NCI-H446 (cell line): ENCODE measurements around the gene SRR.
"Not testable (repeated sequence)": the region's sequence is repeated elsewhere in the genome, so short reads cannot be mapped to it uniquely, and the experiment has no call there.

Experiments used
- DNase-seq, 2 experiments: peaks; one replicate each; lab custom pipeline; 2025; lab: John Stamatoyannopoulos, UW

Gene SRR

DNA sequence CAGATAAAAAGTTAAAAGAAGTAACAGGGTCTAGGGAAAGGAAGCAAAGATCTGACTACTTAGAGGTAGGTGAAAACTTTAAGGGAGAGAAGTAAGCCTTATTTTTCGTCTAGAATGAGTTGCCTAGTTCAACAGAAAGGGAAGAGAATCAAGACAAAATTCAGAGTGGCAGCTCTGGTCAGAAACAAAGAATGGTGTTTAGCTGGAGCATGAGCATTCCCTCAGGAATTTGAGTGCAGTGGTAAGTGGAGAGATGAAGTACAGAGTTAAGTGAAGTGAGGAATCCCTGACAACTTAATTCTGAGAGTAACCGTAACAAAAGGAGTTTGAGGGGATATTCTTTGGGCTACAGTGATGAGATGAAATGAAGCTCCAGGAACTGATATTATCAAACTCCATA lies 11.7 kb upstream of the SRR start:
- no peak for DNase-seq

DNA sequence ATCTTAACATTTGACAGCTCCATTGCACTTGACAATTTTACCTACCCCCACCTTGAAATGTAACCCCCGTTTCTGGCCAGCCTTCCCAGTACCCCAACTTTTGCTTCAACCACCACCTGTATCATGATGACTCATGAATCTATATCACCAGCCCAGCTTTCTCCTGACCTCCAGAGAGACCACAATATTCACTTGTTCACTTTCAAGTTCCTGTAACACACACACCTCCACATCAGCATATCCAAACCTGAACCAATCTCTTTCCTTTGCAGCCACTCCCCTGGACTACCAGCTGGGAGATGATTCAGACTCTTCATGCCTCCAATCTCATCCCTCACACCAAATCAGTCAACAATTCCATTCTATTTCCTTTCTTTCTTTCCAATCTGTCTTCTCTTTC lies 8.2 kb upstream of the SRR start:
- DNase-seq: no peak

DNA sequence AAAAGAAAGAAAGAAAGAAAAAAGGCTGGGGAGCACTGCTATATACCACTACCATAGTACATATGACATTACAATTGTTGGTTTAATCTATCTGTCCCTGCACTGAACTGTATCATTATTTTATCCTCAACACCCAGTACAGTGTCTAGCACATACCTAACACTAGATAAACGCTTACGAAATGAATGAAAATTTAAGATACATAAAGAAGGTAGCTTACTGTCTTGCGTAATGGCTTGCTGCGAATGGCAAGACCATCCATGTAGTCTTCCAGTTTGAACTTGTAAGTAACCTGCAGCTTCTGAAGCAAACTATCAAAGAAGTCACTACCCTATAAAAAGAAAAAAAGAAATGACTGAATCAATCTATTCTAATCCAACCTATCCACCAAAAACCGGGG lies 6.7 kb upstream of the SRR start:
- no peak for DNase-seq

DNA sequence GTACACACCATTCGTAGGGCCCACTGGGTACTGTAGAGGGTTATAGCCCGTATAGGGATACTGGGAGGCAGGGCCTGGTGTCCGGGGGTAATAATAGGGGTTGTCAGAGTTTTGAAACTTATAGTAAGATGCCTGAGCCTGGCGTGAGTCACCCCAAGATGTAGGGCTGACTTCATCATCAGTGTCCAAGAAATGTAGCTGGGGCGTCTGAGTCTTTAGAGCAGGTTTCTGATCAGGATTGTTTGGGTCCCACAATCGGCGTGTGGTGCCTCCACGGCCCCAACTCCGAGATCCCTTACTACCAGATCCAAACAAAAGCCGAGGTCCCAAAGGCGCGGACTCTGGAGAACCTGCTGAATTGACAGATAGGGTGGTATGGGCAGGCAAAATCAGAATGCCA lies 4.6 kb upstream of the SRR start:
- no peak for DNase-seq

DNA sequence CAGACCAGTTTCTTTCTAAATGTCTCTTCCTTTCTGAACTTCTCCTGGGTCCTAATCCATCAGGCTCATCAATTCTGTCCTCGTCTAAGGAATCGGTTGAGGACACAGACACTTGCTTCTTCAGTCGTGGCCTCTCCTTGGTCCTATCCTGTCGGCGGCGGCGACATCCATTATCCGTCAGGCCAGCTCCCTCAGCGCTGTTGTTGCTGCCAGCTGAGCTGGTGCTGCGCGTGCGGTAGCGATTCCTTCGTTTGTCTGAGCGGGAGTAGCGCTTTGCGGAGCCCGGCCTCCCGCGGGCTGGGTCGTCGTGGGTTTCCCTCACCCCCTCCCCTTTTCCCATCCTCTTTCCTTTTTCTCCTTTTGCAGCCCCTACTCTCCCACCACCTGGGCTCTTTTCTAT lies 4.0 kb upstream of the SRR start:
- DNase-seq: no peak

DNA sequence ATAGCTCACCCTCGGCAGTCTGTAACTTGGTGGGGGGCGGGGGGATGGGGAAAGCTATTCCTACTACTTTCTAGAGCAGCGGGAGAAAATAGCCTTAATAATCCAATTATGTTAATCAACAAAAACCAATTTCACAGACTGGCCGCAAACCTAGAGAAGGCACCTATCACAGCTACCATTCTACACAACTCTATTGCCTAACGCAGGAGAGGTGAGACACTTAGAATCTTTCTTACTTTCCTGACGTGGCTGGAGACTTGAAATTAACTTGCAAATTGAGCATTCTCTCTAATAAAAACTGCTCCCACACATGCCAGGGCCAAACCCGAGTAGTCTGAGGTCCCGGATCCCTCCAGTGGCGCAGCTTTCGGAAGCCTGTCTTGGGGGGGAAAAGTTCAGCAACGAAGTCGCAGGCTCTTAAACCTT lies 959 bp upstream of the SRR start:
- no peak for DNase-seq

DNA sequence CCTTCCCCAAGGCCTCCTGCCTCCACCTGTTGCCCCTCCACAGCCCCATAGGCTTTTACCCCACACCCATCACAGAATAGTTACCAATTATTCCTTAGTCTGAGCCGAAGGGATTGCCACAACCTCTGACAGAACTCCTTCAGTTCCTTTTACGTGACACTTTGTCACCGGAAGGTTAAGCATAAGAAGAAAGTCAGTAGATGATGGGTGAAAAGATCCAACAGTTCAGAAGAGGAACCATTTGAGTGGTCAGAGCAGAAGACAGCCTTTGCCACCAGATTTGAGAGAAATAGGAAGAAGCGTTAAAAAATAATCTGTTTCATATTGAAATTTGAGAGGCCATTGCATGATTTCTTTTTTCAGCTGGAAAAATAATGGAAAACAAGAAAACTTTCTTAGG lies 1.2 kb downstream of the SRR start:
- no peak for DNase-seq

DNA sequence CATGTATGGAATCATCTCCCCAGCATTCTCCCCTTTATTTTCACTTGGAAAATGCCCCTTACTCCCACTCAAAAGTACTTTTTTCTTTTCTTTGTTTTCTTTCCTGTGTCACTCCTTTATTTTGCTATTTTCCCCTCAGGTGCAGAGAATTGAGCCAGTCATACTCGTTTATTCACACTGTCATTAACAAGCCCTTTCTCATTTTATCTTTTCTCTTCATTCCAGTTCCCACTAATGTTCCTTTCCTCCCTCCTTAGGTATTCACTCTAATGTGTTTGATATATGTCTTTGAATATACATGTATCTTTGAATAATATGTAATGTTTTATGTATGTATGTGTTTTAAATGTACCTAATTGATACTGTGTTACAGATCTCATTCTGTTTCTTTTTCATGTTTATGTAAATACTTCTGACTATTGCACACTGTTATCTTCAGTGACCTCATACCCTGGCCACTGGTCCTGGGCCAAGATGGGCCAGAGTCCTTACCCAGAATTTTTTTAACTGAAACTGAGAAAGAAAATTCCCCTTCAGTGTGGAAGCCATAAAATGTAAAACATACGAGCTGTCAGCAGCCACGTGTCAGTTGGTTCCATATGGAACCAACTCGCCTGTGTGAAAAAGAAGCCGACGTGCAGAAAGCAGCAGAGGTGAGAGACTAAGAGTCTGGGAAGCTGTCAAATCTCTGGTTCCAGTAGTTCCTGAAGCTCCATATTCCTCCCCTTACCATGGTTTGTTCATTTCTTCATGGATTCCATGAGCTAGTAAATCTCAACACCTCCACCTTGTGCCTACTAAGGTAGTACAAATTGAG lies 5.8 kb downstream of the SRR start:
- DNase-seq: no peak

DNA sequence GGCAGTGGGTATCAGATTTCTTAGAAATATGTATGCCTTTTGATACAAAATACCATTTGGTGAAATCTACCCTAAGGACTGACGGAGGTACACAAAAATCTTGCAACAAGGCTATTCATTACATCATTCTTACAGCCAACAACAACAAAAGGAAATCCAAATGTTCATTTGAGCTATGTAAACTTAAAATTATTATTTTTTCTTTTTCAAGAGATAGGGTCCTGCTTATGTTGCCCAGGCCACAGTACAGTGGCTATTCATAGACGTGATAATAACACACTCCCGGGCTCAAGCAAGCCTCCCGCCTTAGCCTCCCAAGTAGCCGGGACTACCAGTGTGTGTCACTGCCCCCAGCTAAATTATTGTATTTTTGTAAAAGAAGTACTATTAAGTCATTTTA lies 9.0 kb downstream of the SRR start:
- DNase-seq: no peak

DNA sequence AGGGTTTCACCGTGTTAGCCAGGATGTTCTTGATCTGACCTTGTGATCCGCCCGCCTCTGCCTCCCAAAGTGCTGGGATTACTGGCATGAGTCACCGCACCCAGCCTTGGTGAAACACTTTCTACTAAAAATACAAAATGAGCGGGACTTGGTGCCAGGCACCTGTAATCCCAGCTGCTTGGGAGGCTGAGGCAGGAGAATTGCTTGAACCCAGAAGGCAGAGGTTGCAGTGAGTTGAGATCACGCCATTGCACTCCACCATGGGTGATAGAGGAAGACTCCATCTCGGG lies 13.1 kb downstream of the SRR start:
- DNase-seq: not testable (repeated sequence)

DNA sequence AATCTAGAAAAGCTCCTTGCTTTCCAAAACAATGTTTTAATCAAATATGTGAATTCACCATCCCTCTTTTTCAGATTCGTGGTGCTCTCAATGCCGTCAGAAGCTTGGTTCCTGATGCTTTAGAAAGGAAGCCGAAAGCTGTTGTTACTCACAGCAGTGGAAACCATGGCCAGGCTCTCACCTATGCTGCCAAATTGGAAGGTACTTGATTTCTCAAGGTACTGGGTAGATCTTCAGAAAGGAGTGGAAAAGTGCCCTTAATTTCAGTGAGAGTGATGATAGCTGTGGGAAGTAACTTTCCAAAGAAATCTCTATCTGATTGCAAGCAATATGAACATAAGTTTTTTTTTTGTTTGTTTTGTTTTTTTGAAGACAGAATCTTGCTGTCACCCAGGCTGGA lies 14.0 kb downstream of the SRR start:
- no peak for DNase-seq

DNA sequence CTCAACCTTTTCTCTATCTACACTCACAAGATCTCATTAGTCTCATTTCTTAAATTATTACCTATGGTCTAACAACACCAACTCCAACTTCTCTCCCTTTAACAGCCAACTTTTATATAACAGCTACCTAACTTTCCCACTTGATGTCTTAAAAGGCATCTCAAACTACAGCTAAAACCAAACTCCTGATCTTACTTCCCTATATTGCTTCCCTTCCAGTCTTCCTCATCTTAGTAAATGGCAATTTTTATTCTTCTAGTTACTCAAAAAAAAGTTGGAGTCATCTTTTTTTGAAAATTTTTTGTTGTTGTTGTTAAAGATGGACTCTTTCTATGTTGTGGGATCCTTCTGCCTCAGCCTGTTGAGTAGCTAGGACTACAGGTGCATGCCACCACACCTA lies 15.3 kb downstream of the SRR start:
- DNase-seq: no peak

DNA sequence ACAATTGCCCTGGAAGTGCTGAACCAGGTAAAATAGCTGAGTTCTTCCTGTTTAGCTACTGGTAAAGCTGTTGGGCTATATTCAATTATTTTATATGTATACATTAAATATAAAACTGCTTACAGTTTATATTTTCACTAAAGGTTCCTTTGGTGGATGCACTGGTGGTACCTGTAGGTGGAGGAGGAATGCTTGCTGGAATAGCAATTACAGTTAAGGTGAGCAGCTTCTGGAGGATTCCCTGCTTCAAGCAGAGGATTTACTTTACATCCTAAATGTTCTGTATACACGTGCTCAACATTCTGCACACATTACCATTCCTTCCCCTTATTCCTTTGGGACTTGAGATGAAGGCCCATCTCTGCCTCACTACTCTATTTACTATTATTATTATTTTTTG lies 17.6 kb downstream of the SRR start:
- no peak for DNase-seq

DNA sequence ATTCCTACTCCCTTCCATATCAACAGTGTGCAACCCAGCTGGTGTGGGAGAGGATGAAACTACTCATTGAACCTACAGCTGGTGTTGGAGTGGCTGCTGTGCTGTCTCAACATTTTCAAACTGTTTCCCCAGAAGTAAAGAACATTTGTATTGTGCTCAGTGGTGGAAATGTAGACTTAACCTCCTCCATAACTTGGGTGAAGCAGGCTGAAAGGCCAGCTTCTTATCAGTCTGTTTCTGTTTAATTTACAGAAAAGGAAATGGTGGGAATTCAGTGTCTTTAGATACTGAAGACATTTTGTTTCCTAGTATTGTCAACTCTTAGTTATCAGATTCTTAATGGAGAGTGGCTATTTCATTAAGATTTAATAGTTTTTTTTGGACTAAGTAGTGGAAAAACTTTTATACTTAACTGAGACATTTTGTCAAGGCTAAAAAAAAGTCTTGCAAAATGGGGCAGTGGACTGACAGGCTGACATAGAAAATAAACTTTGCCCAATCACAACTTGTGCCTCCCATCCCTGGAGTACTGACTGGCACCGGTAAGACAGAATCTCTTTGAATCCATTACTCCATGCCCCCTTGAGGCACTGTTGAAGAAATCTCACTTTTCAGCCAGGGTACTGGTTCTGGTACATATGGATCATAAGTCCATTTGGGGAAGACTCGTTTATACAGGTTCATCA lies 20.0 kb downstream of the SRR start:
- no peak for DNase-seq

DNA sequence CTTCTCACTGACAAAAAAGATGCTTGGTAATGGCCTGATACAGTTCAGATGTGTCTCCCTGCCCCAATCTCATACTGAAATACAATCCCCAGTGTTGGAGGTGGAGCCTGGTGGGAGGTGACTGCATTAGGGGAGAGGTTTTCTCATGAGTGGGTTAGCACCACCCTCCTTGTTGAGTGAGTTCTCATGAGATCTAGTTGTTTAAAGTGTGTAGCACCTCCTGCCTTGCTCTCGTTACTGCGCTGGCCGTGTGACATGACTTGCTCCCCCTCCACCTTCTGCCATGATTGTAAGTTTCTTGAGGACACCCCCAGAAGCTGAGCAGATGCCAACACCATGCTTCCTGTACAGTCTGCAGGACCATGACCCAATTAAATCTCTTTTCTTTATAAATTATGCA lies 27.6 kb downstream of the SRR start:
- no peak for DNase-seq

DNA sequence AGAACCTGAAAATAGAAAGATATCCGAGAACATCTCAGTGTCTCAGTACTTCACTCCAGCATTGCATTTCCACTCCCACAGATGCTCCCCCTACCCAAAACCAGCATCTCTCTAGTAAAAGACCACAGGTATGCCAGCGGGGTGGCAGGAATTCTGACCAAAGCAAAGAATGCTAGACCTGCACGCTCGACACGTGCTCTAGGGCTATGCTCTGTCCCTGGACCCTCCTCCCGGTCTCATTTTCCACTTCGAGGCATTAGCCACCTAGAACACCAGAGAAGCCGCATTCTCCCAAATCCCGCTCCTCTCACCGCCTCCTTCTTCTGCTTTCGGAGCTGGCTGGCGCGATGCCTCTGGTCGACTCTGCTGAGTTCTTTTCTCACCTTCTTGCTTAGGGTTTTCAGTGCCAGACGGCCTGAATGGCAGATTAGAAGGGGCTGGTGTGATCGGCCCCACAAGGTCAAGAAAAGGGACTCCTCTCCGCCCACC lies 32.0 kb downstream of the SRR start:
- DNase-seq: no peak

DNA sequence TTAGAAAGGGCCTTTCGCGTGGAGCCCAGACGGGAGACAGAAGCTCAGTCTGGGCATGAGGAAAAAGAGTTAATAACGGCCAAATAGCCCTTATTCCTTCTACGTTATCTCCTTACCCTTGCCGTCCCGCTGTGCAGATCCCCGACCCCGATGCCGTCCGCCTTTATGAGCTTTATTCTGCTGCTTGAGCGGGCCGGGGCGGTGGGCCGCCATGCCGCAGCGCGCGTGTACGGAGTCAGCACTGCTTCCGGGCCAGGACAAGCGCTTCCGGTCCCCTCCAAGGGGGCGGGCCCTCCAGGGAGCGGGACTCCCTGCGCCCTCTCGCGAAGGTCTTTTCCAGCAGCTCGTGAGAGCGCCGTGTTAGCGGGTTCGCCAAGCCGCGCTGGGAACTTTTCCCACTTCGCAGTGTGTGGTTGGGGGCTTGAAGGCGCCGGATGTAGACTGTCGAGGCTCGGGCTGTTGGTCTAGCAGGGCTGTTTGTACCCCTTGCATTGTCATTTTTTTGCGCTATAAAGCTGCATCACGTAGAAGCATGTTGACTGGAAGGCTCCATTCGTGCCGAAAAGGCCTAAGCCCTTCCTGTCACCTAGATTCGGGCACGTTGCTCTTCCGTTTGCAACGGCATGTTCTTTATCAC lies 32.6 kb downstream of the SRR start, which contains the start of gene TSR1:
Gene TSR1 (minus strand): TSS at position 243 of the 637 bp plus-strand sequence. CDS start 30 bp downstream, at position 213.
- DNase-seq: peak; percentile 83 to 91

DNA sequence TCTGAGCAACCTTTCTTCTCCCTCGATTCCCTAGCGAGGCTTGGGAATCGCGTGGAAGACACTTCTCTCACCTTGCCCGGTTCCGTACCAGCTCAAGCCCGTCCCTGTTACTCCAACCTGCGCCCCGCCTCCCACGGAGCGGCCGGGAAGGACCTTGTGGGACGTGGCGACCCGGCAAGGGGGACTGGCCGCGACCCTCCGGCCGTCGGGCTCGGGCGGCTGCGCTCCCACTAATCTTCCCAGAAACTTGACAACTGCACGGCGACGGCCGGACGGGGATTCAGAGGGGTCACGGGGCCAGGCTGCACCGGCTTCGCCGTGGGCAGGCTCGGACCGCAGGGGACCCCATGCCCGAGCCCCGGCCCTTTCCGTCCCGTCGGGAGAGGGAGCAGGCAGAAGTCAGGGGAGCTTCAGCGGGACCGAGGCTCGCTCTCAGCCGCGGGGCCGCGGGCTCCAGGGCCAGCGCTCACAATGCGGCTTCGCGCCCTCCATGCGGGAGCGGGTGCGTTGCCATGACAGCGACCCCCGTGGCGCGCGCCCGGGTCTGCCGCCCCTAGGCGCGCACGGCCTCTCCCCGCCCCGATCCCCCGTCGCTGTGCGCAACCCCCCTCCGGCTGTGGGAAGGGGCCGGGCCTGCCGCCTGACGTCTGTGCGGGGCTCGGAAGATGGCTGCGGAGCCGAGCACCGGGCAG lies 33.2 kb downstream of the SRR start, which contains the start of gene SGSM2:
Gene SGSM2 (plus strand): TSS at position 650 of the 692 bp plus-strand sequence. CDS start 188 bp downstream, outside the sequence.
- peak; percentile 24 to 77 for DNase-seq

DNA sequence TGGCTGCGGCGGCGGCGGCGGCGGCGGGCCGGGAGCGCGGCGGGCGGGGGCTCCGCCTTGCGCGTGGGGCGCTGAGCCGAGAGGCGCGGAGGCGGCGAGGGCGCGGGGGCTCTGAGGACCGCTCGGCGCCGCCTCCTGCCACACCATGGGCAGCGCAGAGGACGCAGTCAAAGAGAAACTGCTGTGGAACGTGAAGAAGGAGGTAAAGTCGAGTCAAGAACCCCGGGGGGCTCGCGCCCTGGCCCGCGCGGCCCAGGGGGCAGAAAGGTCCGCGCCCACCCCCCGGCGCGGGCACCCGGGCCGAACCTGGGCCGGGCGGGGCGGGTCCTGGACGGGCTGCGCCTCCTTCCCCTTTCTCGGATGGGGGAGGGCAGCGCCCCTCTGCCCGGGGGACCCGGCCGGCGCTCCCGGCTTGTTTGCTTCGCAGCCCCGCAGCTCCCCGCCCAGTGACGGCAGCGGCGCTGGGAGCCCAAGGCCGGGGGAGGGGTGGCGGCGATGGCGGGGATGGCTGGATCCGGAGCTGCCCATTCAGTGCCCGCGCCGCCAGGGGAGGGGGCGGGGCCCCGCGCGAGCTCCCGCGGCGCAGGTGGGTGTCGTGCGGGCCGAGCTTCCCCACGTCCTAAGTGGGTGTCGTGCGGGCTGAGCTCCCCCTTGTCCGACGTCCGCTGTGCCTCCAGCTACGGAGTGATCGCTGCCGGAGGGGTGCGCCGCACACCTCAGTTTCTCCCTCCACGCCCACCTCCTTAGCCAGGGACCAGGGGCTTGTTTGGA lies 34.0 kb downstream of the SRR start:
- DNase-seq: peak in 1 of 2 experiments; percentile 35

DNA sequence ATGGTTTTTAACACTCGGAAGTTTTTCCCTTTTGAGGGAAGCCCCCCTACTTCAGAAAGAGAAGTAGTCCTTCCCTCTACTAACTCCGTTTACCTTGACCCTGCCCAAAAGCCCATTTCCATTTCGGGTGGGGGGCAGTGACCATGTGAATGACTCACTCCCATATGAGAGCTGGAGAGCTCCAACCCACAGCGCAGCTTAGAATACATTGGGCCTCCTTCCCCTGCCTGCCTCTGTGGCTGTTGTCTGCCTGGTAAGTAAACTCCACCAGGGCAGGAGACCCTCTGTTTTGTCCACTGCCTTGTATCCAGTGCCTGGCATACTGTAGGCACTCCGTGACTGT lies 34.5 kb downstream of the SRR start:
- DNase-seq: no peak

DNA sequence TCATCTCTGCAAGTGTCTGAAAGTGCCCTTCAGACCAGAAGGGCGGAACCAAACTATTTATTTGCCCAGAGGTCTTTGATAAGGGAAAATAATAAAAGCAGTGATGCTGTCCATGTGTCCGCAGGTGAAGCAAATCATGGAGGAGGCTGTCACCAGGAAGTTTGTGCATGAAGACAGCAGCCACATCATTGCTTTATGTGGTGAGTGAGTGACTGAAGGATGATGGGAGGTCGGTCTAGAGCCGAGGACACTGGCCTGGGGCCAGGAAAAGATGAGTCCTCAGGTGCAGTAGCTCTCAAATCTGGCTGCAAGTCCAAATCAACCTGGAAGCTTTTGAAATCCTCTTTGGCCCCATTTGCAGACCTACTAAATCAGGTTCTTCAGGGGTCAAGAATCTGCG lies 39.7 kb downstream of the SRR start:
- no peak for DNase-seq

DNA sequence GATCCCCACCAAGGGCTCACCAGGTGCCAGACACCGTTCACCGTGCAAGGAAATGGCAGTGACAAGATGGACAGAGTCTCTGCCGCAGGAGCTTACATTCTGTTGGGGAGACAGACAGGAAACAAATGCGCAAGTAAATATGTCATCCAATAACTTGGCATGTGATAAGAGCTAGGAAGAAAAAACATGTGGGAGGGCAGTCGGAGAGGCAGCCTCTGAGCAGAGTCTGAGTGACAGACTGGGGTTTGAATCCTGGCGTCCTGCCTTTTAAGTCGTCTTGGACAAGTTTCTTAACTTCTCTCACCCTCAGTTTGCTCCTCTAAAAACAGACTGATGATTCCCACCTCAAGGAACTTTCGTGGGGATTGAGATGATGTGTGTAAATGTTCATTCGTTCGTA lies 40.8 kb downstream of the SRR start:
- DNase-seq: no peak
